GM18505 (cell line): Measurements from ENCODE around the gene PHTF1.
A peak's percentile ranks its signal among the peaks of the same experiment; 100 is the strongest.

Experiments
- ATAC-seq: cut with Tn5 transposase; IDR thresholded peaks from one replicate; pipeline ENCODE4 v1.9.1; 2021; ENCODE audit not compliant: unreplicated experiment
- POLR2A ChIP-seq: IDR thresholded peaks from 4 replicates; pipeline ENCODE4 v1.6.1; 2011; ENCODE audit warnings: borderline replicate concordance; ENCODE audit not compliant: insufficient read depth, insufficient read length; ENCODE audit errors: extremely low read depth

PHTF1 gene

GRCh38 chr1:113787663-113788062 lies 28.4 kb upstream of the PHTF1 start:
- TF ChIP-seq POLR2A, result no peak
- ATAC-seq, result no peak

- no peak for TF ChIP-seq POLR2A
- no peak for ATAC-seq
Measured at GRCh38 chr1:113786069-113786468, 26.8 kb upstream of the PHTF1 start.

- no peak for TF ChIP-seq POLR2A
- ATAC-seq, result peak; percentile 70
Measured at GRCh38 chr1:113784104-113784779, 25.0 kb upstream of the PHTF1 start.

GRCh38 chr1:113783254-113784103 lies 24.2 kb upstream of the PHTF1 start:
- ATAC-seq, result peak; percentile 63
- no peak for TF ChIP-seq POLR2A

- no peak for ATAC-seq
- no peak for TF ChIP-seq POLR2A
Measured at GRCh38 chr1:113782406-113782805, 23.1 kb upstream of the PHTF1 start.

- no peak for ATAC-seq
- no peak for TF ChIP-seq POLR2A
Measured at GRCh38 chr1:113780374-113781146, 21.3 kb upstream of the PHTF1 start.

- ATAC-seq, result no peak
- TF ChIP-seq POLR2A, result no peak
Measured at GRCh38 chr1:113779542-113779941, 20.3 kb upstream of the PHTF1 start.

GRCh38 chr1:113777561-113777960 lies 18.3 kb upstream of the PHTF1 start:
- TF ChIP-seq POLR2A, result no peak
- no peak for ATAC-seq

GRCh38 chr1:113770031-113770430 lies 10.7 kb upstream of the PHTF1 start:
- ATAC-seq, result no peak
- no peak for TF ChIP-seq POLR2A

GRCh38 chr1:113769601-113769970 lies 10.3 kb upstream of the PHTF1 start:
- no peak for TF ChIP-seq POLR2A
- ATAC-seq, result no peak

GRCh38 chr1:113768916-113769600 lies 9.8 kb upstream of the PHTF1 start:
- no peak for ATAC-seq
- no peak for TF ChIP-seq POLR2A

GRCh38 chr1:113765306-113766230 lies 6.3 kb upstream of the PHTF1 start:
- TF ChIP-seq POLR2A, result no peak
- no peak for ATAC-seq

GRCh38 chr1:113763661-113764060 lies 4.4 kb upstream of the PHTF1 start:
- no peak for ATAC-seq
- TF ChIP-seq POLR2A, result no peak

- TF ChIP-seq POLR2A, result no peak
- no peak for ATAC-seq
Measured at GRCh38 chr1:113761937-113762336, 2.7 kb upstream of the PHTF1 start.
